HG03342 (cell line): ENCODE measurements around the gene PPP1R14C.

Experiments used
- ATAC-seq: cut with Tn5 transposase; IDR thresholded peaks from one replicate; pipeline ENCODE4 v1.9.1; 2021; ENCODE audit warnings: mild to moderate bottlenecking, moderate library complexity; ENCODE audit not compliant: unreplicated experiment

PPP1R14C gene

DNA sequence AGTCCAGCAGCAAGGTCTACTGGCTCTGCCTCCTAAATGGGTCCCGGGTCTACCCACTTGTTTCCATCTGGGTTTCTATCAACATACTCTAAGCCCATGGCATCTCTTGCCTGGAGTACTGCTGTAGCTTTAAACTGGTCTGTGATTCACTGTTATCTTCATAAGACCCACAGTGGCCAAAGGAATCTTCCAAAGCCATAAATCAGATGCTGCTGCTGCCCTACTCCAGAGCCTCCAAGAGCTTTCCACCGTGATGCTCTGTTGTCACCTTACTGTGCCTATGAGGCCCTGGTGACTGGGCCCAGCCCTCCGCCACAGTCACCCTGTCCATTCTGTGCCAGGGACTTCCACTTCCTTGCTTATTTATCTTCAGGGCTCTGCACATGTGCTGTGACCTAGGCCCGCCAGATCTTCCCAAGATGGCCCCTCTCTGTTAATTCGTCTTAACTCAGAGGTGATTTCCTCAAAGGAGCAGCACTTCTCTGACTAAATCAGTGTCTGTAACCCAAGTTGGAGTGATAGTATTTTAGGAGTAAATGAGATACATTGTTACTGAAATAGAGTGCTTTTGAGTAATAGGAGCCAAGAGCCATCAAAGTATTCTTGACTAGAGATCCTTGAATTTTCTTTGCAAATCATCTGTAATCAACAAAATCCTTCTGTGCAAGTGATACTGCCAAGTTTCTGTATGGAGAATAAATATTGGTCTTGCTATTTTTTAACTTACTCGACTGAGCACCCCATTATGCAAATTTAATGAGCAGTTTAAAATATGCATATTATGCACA is 102.5 kb downstream of the PPP1R14C start:
- no peak for ATAC-seq

DNA sequence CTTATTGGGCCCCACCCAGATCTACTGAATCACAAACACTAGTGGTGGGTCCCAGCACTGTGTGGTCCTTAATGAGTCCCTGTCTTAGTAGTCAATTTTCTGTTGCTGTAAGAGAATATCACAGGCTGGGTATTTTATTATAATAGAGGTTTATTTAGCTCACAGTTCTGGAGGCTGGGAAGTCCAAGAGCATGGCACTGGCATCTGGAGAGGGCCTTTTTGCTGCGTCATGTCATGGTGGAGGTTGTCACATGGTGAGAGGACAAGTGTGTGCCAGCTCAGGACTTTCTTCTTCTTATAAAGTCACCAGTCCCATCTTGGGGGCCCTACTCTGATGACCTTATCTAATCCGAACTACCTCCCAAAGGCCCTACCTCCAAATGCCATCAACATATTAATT is 105.0 kb downstream of the PPP1R14C start:
- no peak for ATAC-seq

DNA sequence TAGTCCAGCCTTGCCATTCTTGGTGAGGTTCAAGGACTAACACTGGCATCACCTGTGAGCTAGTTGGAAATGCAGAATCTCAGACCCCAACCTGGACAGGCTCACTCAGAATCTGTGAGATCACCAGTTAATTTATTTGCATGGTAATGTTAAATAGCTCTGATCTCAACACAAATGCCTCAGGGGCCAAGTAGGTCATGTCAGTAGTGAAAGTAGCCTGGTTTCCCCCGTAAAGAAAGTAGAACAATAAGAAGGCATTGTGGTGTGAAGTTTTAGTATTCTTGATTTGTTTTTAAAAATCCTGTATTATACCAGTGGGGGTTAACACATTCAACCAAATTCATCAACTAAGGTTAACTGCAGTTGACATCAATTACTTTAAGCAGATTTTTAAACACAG is 105.5 kb downstream of the PPP1R14C start:
- ATAC-seq, result no peak

DNA sequence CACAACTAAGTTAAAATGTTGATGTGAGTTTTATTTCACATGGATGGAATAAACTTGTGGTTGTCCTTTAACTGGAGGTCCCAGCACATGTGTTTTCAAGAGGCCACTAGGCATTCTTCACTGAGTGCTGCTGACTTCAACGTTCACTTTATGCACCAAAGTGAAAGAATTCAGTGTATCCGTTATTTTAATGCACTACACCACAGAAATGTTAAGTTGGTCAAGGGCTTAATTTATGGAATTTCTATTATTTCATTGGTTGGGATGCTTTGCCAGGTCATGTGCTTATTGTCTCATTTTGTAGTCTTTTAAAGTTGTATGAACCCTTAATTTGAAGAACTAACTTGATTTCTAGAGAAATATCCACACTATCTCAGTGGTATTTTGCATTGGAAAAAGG is 106.4 kb downstream of the PPP1R14C start:
- no peak for ATAC-seq

DNA sequence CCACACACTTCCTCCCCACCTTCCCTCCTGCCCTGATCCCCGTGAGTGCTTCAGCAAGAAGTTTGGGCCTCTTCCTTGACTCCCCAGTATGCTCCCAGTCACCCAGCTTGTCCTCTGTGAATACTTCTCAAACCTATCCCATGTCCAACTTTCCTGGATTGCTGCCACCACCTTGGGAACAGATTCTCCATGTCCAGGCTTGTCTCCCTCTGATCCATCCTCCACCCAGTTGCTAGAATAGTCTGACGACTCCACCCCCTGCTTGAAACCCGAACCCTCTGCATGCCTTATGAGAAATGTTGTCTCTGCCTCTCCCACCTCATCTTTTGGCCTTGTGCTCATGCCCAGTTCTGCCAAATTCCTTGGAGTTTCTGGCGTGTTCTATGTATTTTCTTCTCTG is 108.0 kb downstream of the PPP1R14C start:
- ATAC-seq, result no peak

GRCh38 chr6:150251566-150252186 is 108.8 kb downstream of the PPP1R14C start:
- ATAC-seq, result no peak

DNA sequence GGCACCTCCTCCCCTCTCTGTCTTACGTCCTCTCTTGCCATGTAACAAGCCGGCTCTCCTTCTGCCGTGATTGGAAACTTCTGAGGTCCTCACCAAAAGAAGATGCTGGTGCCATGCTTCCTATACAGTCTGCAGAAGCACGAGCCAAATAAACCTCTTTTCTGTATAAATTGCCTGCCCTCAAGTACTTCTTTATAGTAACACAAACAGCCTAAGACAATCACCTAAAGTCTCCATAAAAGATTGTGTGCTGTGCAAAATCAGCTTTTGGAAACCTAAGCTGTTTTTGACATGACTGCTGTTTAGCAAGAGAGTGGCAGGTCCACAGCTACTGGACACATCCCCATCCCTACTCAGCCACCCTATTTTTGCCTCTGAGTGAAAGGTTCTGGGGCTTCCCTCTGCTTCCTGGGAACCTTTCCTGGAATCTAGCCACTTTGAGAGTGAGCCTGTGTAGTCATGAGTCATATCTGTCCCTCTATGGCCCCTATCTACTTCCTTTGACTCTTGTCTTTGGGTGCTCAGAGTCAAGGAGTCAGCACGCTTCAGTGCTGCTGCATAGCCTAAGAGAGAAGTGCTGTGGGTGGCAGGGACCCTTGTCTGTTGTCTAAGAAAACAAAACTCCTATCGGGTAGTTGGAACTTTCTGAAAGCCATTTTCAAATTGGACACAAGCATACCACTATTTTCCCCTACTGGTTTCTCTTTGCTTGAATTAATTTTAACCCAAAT is 110.0 kb downstream of the PPP1R14C start:
- ATAC-seq, result no peak

- ATAC-seq, result no peak
These were observed 110.6 kb downstream of the PPP1R14C start for GRCh38 chr6:150253489-150253888.

DNA sequence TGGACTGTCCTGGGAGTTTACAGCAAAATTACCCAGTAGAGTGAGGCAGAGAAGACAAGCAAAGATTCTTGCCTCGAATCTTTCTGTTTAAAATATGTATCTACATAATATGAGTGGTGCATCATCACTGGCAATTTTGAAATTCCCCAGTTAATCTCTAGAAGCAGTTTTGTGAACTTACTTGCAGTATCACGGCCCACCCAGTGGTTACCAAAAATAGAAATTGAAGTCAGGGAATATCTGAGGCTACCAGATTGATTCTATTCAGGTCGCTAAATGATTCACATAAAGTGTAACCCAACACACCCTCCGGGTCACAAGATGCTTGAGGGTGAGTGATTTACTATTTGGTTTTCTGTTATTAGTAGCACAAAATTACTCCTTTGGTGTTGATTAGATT is 111.9 kb downstream of the PPP1R14C start:
- ATAC-seq, result no peak

DNA sequence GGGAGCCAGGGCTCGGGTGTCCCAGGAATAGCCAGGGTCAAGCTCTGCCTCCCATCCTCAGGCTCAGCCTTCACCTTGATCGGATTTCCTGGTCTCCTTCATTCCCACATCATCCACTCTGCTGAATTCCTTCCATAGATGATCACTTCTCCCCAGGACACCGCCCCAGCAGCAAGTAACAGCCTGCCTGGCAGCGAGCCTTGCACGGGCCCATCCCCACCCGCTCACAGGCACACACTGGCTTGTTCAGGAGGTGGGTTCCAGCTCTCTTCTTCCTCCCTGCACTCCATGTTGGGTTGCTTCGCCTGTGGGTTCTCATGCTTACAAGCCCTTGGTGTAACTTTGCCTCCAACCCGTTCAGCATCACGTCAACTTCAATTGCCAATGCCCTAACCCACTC is 113.0 kb downstream of the PPP1R14C start:
- ATAC-seq, result no peak

- no peak for ATAC-seq
These were observed 113.9 kb downstream of the PPP1R14C start for GRCh38 chr6:150256618-150257272.

DNA sequence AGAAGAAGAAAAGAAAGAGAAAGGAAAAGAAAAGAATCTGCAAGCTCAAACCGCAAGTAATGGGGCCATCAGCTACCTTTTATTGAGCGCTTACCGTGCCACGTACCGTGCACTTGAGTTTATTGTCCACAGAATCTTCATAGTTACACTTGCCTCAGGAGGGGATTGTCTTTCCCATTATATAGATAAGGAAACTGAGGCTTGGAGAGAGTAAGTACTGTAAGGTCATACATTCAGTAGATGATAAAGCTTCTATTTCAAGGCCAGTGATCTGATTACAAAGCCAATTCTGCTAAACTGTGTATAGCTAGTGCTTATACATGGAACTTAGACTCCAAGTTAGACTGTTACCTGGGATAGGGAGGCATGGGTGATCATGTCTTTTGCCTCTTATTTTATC is 115.5 kb downstream of the PPP1R14C start:
- no peak for ATAC-seq

DNA sequence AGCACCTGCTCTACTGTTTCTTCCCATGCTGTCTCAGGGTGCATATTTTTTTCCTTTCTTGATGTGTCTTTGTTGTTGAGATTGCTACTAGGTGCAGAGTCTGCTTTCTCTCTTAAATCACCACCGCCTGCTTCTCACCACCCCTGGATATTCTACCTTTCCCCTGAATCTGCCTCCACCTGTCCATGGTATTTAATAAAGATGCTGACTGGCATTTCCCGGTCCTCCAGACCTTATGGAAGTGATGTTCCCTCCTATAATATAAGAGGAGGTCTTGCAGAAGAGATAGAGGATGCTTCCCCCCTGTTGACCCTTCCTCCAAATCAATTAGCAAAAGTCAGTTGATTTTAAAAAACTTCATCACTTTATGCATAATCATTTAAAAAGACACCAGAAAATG is 118.1 kb downstream of the PPP1R14C start:
- no peak for ATAC-seq

GRCh38 chr6:150261997-150262697 is 119.3 kb downstream of the PPP1R14C start:
- no peak for ATAC-seq

GRCh38 chr6:150263765-150264404 is 121.0 kb downstream of the PPP1R14C start:
- no peak for ATAC-seq

DNA sequence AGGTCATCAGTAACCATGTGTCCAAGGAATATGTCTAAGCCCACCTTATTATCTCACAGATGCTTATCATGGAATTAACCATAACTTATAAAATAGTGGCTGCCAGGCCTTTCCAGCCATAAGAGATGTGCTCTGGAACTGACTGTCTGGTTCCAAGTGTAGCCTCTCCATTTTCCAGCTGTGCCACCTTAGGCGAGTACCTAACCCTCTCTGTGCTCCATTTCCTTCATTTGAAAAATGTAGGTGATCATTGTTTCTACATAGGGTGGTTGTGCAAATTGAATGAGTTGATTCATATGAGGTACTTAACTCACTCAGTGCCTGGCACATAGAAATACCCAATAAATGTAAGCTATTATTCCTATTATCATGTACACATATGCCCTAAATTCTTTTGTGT is 123.5 kb downstream of the PPP1R14C start:
- no peak for ATAC-seq

DNA sequence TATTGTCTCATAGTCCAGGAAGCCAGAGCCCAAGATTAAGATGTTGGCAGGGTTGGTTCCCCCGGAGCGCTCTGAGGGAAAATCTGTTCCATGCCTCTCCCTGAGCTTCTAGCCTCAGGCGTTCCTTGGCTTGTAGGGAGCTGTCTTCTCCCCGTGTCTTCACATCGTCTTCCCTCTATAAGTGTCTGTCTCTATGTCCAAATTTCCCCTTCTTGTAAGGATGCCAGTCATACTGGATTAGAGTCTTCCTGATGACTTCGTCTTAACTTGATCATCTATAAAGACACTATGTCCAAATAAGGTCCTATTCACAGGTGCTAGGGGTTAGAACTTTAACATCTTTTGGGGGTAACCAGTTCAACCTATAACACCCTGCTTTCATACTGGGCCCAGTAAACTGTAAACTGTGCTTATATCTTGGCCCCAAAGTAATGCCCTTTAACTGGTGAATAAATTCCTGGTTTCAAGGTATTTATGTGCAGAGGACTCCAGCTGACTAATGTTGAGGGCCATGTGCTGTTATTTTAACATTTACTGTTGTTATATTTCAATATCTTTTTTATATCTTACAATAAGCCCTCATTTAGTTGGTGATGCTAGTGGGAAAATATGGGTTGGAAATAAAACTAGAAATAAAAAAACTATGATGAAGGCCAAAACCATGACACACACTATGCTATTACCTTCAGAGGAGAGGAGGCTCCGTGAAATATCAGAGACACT is 124.3 kb downstream of the PPP1R14C start:
- ATAC-seq, result no peak

DNA sequence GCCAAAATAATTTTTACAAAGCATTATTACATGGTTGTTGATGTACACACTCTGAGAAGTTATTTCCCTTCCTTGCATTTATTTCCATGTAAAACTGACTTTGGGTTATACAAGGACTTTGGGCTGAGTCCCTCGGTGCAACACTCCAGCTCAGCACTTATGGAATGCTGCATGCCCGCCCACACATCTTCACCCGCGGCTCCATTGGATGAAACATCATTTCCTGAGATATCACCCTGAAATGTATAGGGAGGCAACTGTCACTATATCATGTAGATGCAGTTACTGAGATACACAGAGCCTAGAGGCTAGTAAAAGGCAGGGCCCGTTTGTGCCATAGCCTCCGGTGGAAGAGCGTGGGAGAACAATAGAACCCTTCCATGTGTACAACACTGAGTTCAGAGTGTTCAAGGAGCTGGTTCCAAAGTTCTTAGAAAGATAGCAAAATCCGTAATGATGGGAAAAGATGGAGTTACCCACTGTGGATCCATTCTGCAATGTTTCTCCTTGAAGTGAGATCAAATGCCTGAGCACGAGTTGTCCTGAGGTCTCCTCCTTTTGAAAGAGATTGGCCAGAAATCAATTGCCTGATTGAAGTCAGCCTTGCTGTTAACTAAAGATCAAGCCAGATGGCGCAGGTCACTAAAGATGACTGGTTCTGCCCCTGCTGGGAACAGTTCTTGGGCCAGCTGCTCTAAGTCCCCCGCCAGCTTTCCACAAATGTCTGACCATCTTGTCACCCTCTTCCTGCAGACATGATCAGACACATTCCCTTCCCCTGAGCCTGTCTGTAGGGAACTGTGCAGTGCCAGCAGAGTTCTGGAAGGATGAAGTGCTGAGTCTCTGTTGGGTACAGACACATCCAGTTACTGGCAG is 125.1 kb downstream of the PPP1R14C start:
- no peak for ATAC-seq
